ENCODE results near the gene FGR.

FGR gene

GRCh38 chr1:27585684-27586083 is 49.3 kb downstream of the FGR start:
- DNase-seq (ENCODE audit: low read depth) = no peak

GRCh38 chr1:27584453-27584852 is 50.5 kb downstream of the FGR start:
- no peak for DNase-seq (ENCODE audit: low read depth)

GRCh38 chr1:27583479-27583878 is 51.5 kb downstream of the FGR start:
- DNase-seq (ENCODE audit: low read depth) = no peak

GRCh38 chr1:27581823-27582243 is 53.2 kb downstream of the FGR start:
- no peak for DNase-seq (ENCODE audit: low read depth)

- no peak for DNase-seq (ENCODE audit: low read depth)
Measured at GRCh38 chr1:27577504-27578188, 57.3 kb downstream of the FGR start.

- DNase-seq (ENCODE audit: low read depth) = no peak
Measured at GRCh38 chr1:27576806-27577227, 58.2 kb downstream of the FGR start.

GRCh38 chr1:27575840-27576331 is 59.1 kb downstream of the FGR start:
- no peak for DNase-seq (ENCODE audit: low read depth)

GRCh38 chr1:27574871-27575831 is 59.8 kb downstream of the FGR start:
- peak; percentile 59 for DNase-seq (ENCODE audit: low read depth)

GRCh38 chr1:27574001-27574781 is 60.8 kb downstream of the FGR start:
- DNase-seq (ENCODE audit: low read depth) = no peak

- DNase-seq (ENCODE audit: low read depth) = no peak
Measured at GRCh38 chr1:27572679-27573426, 62.1 kb downstream of the FGR start.

GRCh38 chr1:27572019-27572678 is 62.8 kb downstream of the FGR start:
- no peak for DNase-seq (ENCODE audit: low read depth)

- DNase-seq (ENCODE audit: low read depth) = no peak
Measured at GRCh38 chr1:27571439-27572018, 63.5 kb downstream of the FGR start.

GRCh38 chr1:27570784-27571183 is 64.2 kb downstream of the FGR start:
- no peak for DNase-seq (ENCODE audit: low read depth)

- DNase-seq (ENCODE audit: low read depth) = no peak
Measured at GRCh38 chr1:27570356-27570755, 64.6 kb downstream of the FGR start.

GRCh38 chr1:27569506-27570291 is 65.3 kb downstream of the FGR start:
- DNase-seq (ENCODE audit: low read depth) = no peak

- no peak for DNase-seq (ENCODE audit: low read depth)
Measured at GRCh38 chr1:27569088-27569460, 65.9 kb downstream of the FGR start.

GRCh38 chr1:27568300-27569087 is 66.5 kb downstream of the FGR start:
- DNase-seq (ENCODE audit: low read depth) = peak; percentile 78

GRCh38 chr1:27567971-27568299 is 67.0 kb downstream of the FGR start:
- no peak for DNase-seq (ENCODE audit: low read depth)

GRCh38 chr1:27567146-27567526 is 67.8 kb downstream of the FGR start:
- DNase-seq (ENCODE audit: low read depth) = no peak

All from fibroblast of the conjunctiva (primary cell).